Endometrial microvascular endothelial cells (primary cell): ENCODE measurements around the gene ADM. TPM values are rescaled to one million over a fixed set of nuclear protein-coding genes. Genes with fewer than 3 reads are reported as not detected.
"Not testable (repeated sequence)": the region's sequence is repeated elsewhere in the genome, so short reads cannot be mapped to it uniquely, and the experiment has no call there.

Experiments
- in situ Hi-C: cut with HindIII; loops from 2 replicates; pipeline ENCODE4 v1.10.0; 2017; ENCODE audit warnings: low sequenced_read_pairs, low pct_unique_long_range_greater_than_20kb; ENCODE audit errors: inconsistent ontology term
- total RNA-seq: library from RNA; depleted of rRNA; stranded (reverse); fragments of >200 nt; gene quantifications from one replicate; pipeline ENCODE4 v1.2.3, GENCODE V29; 2015; ENCODE audit errors: inconsistent ontology term

Gene ADM, protein sequence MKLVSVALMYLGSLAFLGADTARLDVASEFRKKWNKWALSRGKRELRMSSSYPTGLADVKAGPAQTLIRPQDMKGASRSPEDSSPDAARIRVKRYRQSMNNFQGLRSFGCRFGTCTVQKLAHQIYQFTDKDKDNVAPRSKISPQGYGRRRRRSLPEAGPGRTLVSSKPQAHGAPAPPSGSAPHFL
- total RNA-seq = 309 TPM

DNA sequence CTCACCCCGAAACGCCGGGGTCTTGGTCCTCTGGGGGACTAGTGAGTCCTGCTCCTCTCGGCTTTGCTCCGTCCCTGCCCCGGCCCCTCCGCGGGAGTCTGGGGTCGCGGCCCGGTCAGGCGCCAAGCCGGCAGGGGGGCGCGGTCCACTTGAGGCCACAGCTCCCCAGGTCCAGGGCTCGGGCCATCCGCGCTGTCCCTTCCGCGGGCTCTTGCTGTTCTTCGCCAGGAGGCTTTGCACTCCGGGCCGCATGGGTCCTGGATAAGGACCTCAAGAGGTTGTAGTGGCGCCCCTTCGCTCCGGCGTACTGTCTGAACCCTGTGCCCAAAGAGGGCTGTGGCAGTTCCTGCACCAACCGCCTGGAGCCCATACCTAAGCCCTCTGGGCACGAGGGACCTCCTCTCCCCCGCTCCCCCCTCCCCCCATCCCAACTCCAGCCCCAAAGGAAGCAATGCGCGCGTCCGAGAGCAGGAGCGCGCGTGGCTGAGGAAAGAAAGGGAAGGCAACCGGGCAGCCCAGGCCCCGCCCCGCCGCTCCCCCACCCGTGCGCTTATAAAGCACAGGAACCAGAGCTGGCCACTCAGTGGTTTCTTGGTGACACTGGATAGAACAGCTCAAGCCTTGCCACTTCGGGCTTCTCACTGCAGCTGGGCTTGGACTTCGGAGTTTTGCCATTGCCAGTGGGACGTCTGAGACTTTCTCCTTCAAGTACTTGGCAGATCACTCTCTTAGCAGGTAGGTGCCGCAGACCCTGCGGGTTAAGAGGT lies at the start of gene ADM:
Gene ADM (plus strand): TSS at position 579 of the 767 bp plus-strand sequence. CDS start 628 bp downstream, outside the sequence.
- in situ Hi-C loops = loop anchor here (5.0 to 25.0 kb wide), 3 partner anchors 342 to 552 kb away; no protein-coding TSS in a partner anchor

DNA sequence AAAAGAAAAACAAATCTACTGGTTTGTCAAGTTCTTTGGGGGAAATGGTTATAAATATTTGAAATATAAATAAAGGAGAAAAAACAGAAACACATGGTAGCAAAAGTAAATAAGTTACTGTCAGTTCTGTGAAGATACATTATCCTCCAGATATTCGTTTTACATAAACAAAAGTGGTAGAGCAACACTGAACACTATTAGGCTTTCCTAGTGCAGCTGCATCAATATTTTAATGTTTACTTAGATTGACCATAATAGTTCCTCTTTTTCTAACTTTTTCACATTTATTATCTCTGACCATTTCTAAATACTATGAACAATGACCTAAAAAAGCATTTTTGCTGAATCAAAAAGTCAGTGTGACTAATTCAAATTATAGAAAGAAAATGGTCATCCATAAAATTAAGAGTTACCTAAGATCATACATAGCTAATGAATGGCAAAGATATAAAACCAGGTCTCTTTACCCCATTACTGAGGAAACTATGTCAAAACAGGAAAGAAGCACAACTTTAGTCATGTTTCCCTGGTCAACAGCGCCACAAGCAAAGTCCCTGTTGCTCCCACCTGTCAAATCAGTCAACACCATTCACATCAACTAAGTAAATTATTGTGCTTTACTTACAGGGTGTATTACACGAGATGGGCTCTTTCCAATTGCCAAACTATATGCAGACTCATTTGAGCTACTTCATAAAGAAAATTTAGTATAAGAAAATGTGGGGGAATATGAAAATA lies 49.3 kb upstream of the ADM start:
- in situ Hi-C loops = no loop called here

DNA sequence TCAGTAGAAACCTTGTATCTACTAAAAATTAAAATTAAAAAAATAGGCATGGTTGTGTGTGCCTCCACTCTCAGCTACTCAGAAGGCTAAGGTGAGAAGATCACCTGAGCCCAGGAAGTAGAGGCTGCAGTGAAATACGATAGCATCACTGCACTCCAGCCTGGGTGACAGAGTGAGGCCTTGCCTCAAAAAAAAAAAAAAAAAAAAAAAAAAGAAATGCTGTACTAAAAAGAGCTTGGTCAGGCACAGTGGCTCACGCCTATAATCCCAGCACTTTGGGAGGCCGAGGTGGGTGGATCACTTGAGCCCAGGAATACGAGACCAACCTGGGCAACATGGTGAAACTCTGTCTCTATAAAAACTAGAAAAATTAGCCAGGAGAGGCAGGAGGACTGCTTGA lies 47.4 kb upstream of the ADM start:
- in situ Hi-C loops = no loop called here

DNA sequence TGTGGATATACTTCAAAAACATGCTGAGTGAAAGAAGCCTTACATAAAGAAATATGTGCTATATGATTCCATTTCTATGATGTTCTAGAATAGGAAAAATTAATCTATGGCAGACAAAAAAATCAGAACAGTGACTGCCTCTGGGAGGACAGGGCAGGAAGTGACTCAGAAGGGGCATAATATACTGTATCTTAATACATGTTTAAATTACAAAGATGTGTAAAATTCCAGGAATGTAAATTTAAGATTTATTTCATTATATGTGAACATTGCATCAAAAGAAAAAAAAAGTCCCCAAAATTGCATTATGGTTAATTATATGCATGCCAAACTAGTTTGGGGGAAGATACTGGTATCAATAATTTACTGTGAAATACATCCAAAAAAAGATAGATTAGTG lies 43.1 kb upstream of the ADM start:
- in situ Hi-C loops = no loop called here

DNA sequence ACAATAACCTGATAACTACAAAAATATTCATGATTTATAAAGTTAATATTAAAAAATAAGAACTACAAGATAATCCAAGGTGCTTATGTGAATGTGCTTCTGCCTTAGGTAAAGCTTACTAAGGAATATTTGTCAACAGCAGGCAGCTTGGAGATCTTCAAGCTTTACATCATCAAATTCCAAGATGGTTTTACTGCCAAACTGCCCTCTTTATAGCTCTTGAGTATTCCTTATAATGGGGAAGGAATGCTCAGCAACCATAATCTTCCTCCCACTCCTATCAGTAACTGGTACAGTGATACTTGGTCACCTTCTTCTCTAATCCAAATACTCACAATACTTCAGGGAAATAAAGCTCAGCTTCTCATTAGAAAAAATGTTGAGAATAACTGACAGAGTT lies 40.9 kb upstream of the ADM start:
- in situ Hi-C loops = no loop called here

DNA sequence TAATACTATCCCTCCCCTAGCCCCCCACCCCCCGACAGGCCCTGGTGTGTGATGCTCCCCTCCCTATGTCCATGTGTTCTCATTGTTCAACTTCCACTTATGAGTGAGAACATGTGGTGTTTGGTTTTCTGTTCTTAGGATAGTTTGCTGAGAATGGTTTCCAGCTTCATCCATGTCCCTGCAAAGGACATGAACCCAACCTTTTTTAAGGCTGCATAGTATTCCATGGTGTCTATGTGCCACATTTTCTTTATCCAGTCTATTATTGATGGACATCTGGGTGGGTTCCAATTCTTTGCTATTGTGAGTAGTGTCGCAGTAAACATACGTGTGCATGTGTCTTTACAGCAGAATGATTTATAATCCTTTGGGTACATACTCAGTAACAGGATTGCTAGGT lies 40.2 kb upstream of the ADM start:
- in situ Hi-C loops = not testable (repeated sequence)

DNA sequence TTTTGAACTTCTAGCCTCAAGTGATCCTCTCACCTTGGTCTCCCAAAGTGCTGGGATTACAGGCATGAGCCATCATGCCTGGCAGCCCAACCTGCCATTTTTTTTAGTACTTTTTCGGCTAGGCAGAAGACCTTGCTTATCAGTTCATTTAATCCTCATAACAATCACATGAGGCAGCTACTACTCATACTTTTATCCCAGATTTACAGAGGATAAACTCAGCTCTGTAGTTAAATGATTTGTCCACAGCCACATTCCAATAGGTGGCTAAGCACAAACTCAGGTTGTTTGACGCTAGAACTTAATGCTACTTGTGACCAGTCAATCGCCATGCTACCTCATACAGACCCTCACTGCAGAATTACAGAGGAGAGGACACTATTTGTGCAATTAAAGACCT lies 38.9 kb upstream of the ADM start:
- in situ Hi-C loops = no loop called here

DNA sequence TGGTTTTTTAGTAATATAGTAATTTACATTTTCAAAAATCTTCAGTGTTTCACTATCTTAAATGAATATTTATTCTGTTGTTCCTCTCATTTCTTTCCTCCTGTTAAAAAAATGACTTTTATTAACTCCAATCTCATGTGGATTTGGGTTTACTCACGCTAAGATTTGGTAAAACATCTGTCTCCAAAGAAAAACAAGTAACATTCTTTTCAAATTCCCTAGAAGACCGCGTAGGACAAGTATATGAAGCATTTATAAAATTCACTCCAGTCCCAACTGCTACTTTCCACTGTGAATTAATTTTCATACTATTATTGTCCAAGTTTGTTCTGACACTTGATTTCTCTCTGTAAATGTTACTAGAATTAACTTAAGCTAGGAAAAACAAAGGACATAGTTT lies 37.1 kb upstream of the ADM start:
- in situ Hi-C loops = no loop called here

DNA sequence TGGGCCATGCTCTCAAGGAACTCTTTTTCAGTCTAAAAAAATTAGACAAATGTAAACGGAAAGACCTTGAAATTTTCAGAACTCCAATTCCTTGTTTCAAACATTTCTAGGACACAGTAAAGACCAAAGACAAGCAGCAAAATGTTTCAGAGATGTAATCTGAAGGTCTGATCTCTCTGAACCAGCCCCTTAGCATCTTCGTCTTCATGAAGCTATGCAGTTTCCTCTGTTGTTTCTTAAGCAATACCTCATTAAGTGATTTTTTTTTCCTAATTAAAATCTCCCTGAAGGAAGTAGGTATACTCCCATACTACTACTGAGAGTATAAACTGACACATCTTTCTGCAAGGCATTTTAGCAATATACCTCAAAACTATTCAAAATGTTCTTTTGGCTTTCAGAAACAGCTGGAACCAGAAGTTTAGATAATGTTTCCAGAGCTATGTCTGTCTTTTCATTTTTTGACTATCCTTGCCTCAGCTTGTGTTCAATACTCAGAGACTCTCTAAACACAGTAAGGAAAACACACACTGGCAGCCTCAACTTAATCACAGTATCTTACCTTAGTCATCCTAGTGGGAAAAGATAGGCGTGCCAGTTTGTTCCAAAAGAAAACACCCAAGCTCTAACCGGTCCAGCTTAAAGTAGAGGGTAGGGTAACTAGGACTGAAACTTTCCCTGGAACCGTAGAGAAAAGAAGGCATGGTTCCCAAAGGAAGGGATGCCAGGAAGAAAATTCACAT lies 36.0 kb upstream of the ADM start:
- in situ Hi-C loops = no loop called here

DNA sequence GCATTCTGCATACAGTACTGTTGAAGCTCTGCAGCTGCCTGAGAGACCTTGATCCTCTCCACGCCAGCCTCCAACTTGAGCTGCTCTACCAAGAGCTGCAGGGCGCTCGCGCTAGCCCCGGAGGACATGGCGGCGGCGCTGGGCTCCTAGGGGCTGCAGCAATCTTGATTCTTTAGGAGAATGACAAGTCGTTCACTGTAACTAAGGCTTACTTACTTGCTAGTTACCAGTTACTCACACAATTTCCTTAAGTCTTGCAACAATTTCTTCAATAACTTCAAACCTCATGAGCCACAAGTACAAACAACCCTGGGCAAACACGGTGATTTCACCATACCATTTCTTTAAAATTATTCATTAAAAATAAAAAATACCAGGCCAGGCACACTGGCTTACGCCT lies 32.7 kb upstream of the ADM start:
- in situ Hi-C loops = no loop called here

DNA sequence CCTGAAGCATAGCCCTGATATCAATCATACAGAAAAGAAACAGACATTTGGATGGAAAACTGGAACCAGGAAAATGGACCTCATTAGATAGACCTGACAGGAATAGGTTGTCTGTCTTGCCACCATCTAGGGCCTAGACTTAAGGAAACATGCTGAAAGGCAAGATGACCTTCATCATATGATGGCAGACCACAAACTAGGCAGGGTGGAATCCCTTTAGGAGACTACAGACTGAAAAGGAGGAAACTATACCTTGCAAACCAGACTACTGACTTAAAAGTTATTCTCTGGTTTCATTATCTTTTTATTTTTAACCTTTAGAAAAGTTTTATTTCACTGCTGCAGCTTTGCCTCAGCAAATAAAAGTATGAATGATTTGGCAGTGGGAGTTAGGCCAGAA lies 31.1 kb upstream of the ADM start:
- in situ Hi-C loops = no loop called here

DNA sequence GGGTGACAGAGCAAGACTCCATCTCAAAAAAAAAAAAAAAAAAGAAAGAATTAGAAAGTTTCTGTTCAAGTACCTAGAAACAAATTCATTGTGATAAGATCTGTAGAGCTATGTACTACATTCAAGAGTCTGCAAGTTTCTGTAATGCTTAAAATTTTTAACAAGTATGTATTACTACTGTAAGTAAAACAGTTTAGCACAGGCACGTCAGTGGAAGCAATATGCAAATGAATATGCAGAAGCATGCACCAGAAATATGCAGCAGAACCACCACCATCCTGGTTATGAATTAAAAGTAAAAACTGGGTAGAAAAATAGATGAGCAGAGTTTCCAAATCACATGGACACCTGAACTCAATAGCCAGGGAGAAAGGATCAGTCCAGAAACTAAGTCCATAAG lies 30.1 kb upstream of the ADM start:
- in situ Hi-C loops = no loop called here

DNA sequence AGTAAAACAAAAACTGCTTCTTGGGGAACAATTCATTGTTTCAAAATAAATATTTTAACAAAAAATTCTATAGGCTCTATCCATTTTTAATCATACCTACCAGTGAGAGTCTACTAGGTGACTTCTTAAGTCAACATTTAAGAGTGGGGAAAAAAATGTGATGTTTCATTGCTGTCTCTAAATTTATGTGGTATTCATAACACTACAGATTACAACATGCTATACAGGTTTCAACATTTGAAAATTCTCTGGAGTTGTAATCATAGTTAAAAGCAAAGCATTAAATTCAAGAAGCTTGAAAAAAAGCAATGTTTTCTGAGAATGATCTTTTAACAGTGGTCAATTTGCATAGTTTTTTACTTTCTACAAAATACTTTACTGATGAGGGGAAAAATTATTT lies 29.2 kb upstream of the ADM start:
- in situ Hi-C loops = no loop called here

DNA sequence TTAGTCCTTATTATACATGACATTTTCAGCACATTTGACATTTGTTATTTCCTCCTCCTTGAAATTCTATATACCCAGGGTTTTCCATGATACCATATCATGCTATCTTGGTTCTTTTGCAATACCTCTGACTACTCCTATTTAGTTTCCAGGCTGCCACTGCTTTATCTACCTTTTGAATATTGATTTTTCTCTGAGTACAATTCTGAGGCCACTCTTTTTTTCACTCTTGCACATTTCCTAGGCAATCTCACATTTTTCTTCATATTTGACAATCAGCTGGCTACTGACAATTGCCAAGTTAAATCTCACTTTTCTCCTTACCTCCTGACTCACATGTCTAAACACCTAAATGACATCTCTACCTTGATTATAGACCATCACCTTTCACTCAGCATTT lies 22.8 kb upstream of the ADM start:
- in situ Hi-C loops = no loop called here

DNA sequence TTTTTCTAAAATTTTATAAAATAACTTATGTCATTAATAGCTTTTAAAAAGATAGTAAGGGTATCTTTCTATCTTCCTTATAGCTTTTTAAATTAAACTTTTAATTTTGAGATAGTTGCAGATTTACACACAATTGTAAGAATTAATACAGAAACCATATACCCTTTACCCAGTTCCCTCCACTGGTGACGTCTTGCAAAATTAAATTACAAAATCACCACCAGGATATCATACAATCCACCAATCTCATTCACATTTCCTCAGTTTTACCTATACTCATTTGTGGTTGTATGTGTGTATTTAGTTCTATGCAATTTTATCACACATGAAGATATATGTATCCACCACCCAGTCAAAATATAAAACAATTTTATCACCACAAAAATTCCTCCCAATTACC lies 20.9 kb upstream of the ADM start:
- in situ Hi-C loops = no loop called here

DNA sequence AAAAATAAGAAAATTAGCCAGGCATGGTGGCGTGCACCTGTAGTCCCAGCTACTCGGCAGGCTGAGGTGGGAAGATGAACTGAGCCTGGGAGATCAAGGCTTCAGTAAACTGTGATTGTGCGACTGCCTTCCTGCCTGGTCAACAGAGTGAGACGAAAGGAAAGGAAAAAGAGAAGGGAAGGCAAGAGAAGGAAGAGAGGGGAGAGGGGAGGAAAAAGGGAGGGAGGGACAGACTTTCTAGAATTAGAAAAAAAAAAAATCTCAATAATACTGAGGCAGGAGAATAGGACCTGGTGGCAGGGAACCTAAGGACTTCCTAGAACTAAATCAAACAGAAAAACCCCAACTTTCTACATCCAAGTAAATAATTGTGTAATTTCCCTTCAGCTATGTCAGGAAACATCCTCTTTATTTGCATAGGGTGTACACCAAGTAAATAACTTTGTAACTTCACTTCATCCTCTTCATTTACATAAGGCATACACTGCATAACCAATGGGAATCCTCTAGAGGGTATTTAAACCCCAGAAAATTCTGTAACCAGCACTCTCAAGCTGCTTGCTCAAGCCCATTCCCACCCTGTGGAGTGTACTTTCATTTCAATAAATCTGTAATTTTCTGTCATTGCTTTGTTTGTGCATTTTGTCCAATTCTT lies 19.6 kb upstream of the ADM start:
- in situ Hi-C loops = no loop called here

DNA sequence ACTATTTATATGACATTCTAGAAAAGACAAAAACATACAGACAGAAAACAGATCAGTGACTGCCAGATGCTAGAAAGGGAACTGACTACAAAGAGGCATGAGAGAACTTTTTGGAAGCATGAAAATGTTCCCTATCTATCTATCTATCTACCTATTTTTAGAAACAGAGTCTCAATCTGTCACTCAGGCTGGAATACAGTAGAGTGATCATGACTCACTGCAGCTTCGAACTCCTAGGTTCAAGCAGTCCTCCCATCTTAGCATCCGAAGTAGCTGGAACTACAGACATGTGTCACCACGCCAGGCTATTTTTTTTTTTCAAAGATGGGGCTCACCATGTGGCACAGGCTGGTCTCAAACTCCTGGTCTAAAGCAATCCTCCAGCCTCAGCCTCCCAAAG lies 17.7 kb upstream of the ADM start:
- in situ Hi-C loops = no loop called here

DNA sequence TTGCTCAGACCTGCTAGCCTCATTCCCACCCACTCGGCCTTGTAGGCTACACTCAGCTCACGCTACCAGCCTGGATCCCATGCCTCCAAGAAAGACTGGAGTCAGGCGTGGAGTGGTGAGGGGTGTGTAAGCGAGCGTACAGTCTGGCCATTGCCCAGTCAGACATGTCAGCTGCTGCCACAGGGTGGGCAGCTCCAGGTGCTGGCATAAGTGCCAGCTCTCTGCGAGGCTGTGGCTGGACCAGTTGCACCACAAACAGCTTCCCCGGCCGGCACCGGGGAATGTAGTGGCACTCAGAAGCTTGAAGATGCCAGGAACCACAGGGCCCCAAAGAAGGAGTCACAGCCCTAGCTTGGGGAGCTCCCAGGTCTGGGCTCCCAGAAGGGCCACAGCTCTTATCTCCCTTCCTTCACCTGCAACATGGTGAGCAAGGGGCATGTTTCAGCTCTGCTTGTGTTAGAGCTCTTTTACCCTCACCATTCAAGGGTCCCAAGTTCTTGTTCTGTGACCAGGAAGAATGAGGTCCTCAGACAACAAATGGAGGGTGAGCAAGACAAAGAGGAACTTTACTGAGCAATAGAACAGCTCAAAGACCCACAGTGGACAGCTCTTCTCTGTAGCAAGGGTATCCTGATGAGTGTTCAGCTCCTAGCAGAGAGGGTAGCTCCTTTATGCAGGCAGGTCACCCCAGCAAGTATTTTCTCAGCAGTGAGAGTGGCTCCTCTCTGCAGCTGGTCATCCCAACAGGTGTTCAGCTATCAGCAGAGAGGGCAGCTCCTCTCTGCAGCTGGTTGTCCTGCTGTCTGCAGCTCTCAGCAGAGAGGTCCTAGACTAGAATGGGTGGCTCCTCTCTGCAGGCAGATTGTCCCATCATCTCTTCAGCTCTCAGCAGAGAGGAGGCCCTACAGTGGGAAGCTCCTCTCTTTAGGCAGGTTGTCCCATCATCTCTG lies 16.8 kb upstream of the ADM start:
- in situ Hi-C loops = no loop called here
